Psoas muscle (tissue), 8 donors: ENCODE data around the gene RNF133. TPM values are rescaled to one million over a fixed set of nuclear protein-coding genes. Genes with fewer than 3 reads are reported as not detected.

Experiments
- ATAC-seq, 4 donors: fragments of 200-7000 bp; cut with Tn5 transposase; one replicate each; pipeline ENCODE4 v1.9.1; 2020; ENCODE audit warnings: moderate library complexity in 3 of 4, mild to moderate bottlenecking in 2 of 4
- DNase-seq, 2 donors: peaks; one replicate each; pipeline ENCODE4 v3.0.0-alpha.2; 2020
- H3K27ac ChIP-seq: fragments of 200-600 bp; one replicate; pipeline ENCODE4 v1.8.0; 2022
- H3K27me3 ChIP-seq, 3 donors: fragments of 200-600 bp in 1 of 3; one replicate each; pipeline versions ENCODE4 v1.6.1 to v1.8.0; 2013 to 2022; ENCODE audit warnings: low read length in 2 of 3, mild to moderate bottlenecking in 2 of 3, moderate library complexity in 1 of 3; ENCODE audit not compliant: insufficient read depth in 3 of 3
- H3K36me3 ChIP-seq, 2 donors: fragments of 200-600 bp in 1 of 2; one replicate each; pipeline versions ENCODE4 v1.6.1 to v1.8.0; 2013 to 2022; ENCODE audit warnings: low read depth in 1 of 2, mild to moderate bottlenecking in 1 of 2, moderate library complexity in 1 of 2; ENCODE audit not compliant: insufficient read depth in 1 of 2
- H3K4me1 ChIP-seq: fragments of 200-600 bp; one replicate; pipeline ENCODE4 v1.8.0; 2022
- H3K4me3 ChIP-seq: fragments of 200-600 bp; one replicate; pipeline ENCODE4 v1.8.0; 2022; ENCODE audit warnings: mild to moderate bottlenecking
- H3K9me3 ChIP-seq: fragments of 200-600 bp; one replicate; pipeline ENCODE4 v1.8.0; 2022
- WGBS, 3 donors: extraction: QIAGEN DNeasy Blood & Tissue Kit; methylation state at CpG; one replicate each; pipeline versions ENCODE4 v1.1.6 to v1.1.7; 2013; 5-methylcytosine and 5-hydroxymethylcytosine counted together
- intact Hi-C, 2 donors: fragments of 100-400 bp; cut with DNase I; formaldehyde crosslinking; loops; one replicate each; pipeline versions ENCODE4 v1.11.0 to v1.14.2; 2022
- polyA plus RNA-seq, 3 donors: library from polyadenylated mRNA; stranded (reverse); fragments of 200-250 nt; gene quantifications; one replicate each; pipeline ENCODE4 v1.2.3, GENCODE V29; 2013
- total RNA-seq, 4 donors: library from RNA; stranded (reverse); fragmentation: NEBNext Ultra II Directional in 2 of 4; extraction: Animal tissue kit (Norgen Biotek cat#: 25700) in 2 of 4; gene quantifications; one replicate each; pipeline versions ENCODE4 v1.2.1 to v1.2.4, GENCODE V29; 2021 to 2023
- TF ChIP-seq, protein P1 (sequence below): fragments of 200-600 bp; IDR thresholded peaks from one replicate; pipeline ENCODE4 v1.8.0; 2022; ENCODE audit warnings: antibody characterized with exemption
- donor health status: healthy with polysubstance abuse.
- donor health status: DM: no; HTN: no; CAD: no; lungs with moderate emphysema.
- donor health status: Bipolar disorder and iron deficiency.
- donor health status: healthy.
- donor health status: DM: yes; HTN: yes; CAD: no.
- donor health status: DM: no; HTN: no; CAD: no.
- donor health status: DM: no; HTN: no; CAD: no.
- donor health status: DM: yes; HTN: yes; CAD: no.

RNF133 gene
- total and polyA plus RNA-seq, 7 donors, result 0.16 TPM; not detected in 6

DNA sequence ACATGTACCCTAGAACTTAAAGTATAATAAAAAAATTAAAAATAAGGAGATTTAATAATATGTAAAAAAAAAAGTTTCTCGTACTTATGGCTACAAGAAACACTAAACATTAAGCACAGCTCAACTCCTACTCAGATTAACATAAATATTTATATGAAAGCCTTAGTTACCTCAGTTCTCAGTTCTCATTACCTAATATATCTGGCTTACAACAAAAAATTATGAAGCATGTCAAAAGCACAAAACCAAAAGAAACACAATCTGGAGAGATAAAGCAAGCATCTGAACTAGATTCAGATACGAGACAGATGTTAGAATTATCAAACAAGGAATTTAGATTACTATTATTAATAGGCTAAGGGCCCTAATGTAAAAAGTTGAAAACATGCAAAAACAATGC lies 40.1 kb downstream of the RNF133 start:
- Histone ChIP-seq H3K27me3 (no peaks in the 10 kb centered on the region), H3K4me3 (no peak overlapping the region), H3K4me1 (no peaks in the 10 kb centered on the region), H3K36me3 (no peaks in the 10 kb centered on the region), H3K9me3 (no peaks in the 10 kb centered on the region), H3K27ac (no peak overlapping the region)
- DNase-seq, result no peak
- intact Hi-C loops, result no loop called here
- no peak for ATAC-seq
- TF ChIP-seq, protein P1, sequence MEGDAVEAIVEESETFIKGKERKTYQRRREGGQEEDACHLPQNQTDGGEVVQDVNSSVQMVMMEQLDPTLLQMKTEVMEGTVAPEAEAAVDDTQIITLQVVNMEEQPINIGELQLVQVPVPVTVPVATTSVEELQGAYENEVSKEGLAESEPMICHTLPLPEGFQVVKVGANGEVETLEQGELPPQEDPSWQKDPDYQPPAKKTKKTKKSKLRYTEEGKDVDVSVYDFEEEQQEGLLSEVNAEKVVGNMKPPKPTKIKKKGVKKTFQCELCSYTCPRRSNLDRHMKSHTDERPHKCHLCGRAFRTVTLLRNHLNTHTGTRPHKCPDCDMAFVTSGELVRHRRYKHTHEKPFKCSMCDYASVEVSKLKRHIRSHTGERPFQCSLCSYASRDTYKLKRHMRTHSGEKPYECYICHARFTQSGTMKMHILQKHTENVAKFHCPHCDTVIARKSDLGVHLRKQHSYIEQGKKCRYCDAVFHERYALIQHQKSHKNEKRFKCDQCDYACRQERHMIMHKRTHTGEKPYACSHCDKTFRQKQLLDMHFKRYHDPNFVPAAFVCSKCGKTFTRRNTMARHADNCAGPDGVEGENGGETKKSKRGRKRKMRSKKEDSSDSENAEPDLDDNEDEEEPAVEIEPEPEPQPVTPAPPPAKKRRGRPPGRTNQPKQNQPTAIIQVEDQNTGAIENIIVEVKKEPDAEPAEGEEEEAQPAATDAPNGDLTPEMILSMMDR, result no peak
- 79 to 90% (median 84%) methylated on average over 2 of the region's 2 CpGs for WGBS, 3 donors

DNA sequence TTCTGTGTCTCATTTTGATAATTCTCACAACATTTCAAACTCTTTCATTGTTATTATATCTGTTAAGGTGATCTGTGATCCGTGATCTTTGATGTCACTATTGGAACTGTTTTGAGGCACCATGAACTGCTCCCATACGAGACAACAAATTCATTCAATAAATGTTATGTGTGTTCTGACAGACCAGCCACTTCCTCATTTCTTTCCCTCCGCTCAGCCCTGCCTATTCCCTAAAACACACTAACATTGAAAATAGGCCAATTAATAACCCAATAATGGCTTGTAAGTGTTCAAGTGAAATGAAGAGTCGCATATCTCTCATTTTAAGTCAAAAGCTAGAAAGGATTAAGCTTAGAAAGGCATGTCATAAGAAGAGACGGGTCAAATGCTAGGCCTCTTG lies 45.2 kb downstream of the RNF133 start:
- WGBS, 3 donors, result 84 to 95% (median 88%) methylated on average over 5 of the region's 5 CpGs
- Histone ChIP-seq H3K4me1 (no peaks in the 10 kb centered on the region), H3K9me3 (no peaks in the 10 kb centered on the region), H3K4me3 (no peak overlapping the region), H3K27me3 (no peaks in the 10 kb centered on the region), H3K36me3 (no peaks in the 10 kb centered on the region), H3K27ac (no peak overlapping the region)
- TF ChIP-seq, protein P1, result no peak
- ATAC-seq, result no peak
- no peak for DNase-seq
- intact Hi-C loops, result no loop called here

DNA sequence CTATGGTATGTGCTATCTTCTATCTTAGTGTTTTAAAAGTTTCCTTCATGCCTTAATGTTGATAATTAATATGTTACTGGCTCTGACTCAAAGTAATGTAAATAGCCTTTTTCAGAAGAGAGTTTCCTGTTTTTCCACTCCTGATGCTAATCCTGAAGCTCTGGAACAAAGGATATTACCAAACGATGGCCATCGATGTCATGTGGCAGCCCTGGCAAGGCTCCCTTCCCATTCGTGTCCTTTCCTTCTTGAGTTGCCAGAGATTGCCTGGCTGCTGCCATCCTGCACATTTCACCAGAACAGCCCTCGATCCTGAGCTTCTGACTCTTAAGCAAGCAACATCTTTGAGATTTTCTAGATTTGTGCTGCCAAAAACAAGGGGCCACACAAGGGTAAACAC lies 46.0 kb downstream of the RNF133 start:
- intact Hi-C loops, result no loop called here
- H3K27me3 ChIP-seq, result no peaks in the 10 kb centered on the region

DNA sequence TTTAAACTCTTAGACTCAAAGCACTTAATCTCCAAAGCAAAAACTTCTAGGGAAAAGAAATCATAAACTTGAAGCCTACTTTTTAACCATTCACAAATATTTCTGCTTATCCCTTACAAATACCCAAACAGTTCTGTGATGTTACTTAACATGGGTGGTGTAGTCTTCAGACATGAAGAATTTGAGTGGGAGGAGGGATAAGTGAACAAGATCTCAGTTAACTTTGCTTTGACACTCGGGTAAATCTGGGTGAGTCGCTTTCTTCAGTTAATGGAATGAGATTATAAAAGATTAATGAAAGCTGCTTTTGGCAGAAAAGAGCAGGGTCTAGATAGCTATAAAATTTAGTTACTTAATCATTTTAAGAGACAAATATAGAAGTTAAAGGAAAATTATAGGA lies 47.5 kb downstream of the RNF133 start:
- TF ChIP-seq, protein P1, result no peak
- Histone ChIP-seq H3K9me3 (no peaks in the 10 kb centered on the region), H3K36me3 (no peaks in the 10 kb centered on the region), H3K27me3 (no peaks in the 10 kb centered on the region), H3K4me1 (no peaks in the 10 kb centered on the region), H3K4me3 (no peak overlapping the region), H3K27ac (no peak overlapping the region)
- intact Hi-C loops, result no loop called here
- ATAC-seq, result no peak
- 58 to 79% (median 67%) methylated on average over 2 of the region's 2 CpGs for WGBS, 3 donors
- DNase-seq, result no peak

More for the DNA sequence above, 46.0 kb downstream of the RNF133 start:
- WGBS, 3 donors, result 13 to 32% (median 17%) methylated on average over 4 of the region's 4 CpGs
- Histone ChIP-seq H3K36me3 (no peaks in the 10 kb centered on the region), H3K4me3 (no peak overlapping the region), H3K9me3 (no peaks in the 10 kb centered on the region), H3K27ac (no peak overlapping the region), H3K4me1 (no peaks in the 10 kb centered on the region)
- TF ChIP-seq, protein P1, result no peak
- DNase-seq, result no peak
- ATAC-seq, result no peak

Other genes starting within 250 kb of the RNF133 start
- not detected for gene RNF148, start 3.8 kb upstream of the RNF133 start, total RNA-seq
- under 1 TPM in 1 of 3 donors, not detected in 2; 0.05 TPM for gene RNF148, start 3.8 kb upstream of the RNF133 start, polyA plus RNA-seq
- gene CADPS2, start 187.3 kb upstream of the RNF133 start, total RNA-seq, result 1 to 10 TPM; 2.1 to 3.6 (median 3.2) TPM
- gene CADPS2, start 187.3 kb upstream of the RNF133 start, polyA plus RNA-seq, result 1 to 10 TPM; 1.5 to 1.7 (median 1.6) TPM